HEK293T (cell line): Measurements from ENCODE around the gene PRPSAP2.

Experiments
- CTCF ChIA-PET: fragments of 350-600 bp; formaldehyde crosslinking; extraction: SDS; loops from one replicate; lab custom pipeline; 2021; ENCODE audit warnings: antibody characterized with exemption, inconsistent platforms; lab: Yijun Ruan, JAX
- POLR2A ChIA-PET: fragments of 350-600 bp; formaldehyde crosslinking; extraction: SDS; loops from one replicate; lab custom pipeline; 2020; ENCODE audit warnings: antibody characterized with exemption, inconsistent platforms; lab: Yijun Ruan, JAX
- DNase-seq: peaks from one replicate; pipeline ENCODE4 v3.0.0; 2012; ENCODE audit warnings: mixed read lengths; ENCODE audit errors: extremely low spot score
- ARNT ChIP-seq: fragments of 450-650 bp; IDR thresholded peaks from 2 replicates; pipeline ENCODE4 v1.6.1; 2017; ENCODE audit warnings: mild to moderate bottlenecking
- BHLHE40 ChIP-seq: fragments of 450-650 bp; IDR thresholded peaks from 2 replicates; pipeline ENCODE4 v1.6.1; 2016; ENCODE audit warnings: mild to moderate bottlenecking, moderate library complexity, borderline replicate concordance
- CTBP1 ChIP-seq: fragments of 450-650 bp; IDR thresholded peaks from 2 replicates; pipeline ENCODE4 v1.6.1; 2016; ENCODE audit warnings: borderline replicate concordance
- ELF4 ChIP-seq: fragments of 450-650 bp; IDR thresholded peaks from 2 replicates; pipeline ENCODE4 v1.6.1; 2017; ENCODE audit warnings: antibody characterized with exemption
- FOXA1 ChIP-seq: fragments of 450-650 bp; IDR thresholded peaks from 2 replicates; pipeline ENCODE4 v1.6.1; 2016; ENCODE audit warnings: mild to moderate bottlenecking
- FOXK2 ChIP-seq: fragments of 450-650 bp; IDR thresholded peaks from 2 replicates; pipeline ENCODE4 v1.6.1; 2016; ENCODE audit warnings: mild to moderate bottlenecking
- FOXM1 ChIP-seq: fragments of 450-650 bp; IDR thresholded peaks from 2 replicates; pipeline ENCODE4 v1.6.1; 2017; ENCODE audit warnings: mild to moderate bottlenecking, borderline replicate concordance
- HDGF ChIP-seq: fragments of 450-650 bp; IDR thresholded peaks from 2 replicates; pipeline ENCODE4 v1.6.1; 2017; ENCODE audit warnings: antibody characterized with exemption, borderline replicate concordance
- L3MBTL2 ChIP-seq: fragments of 450-650 bp; conservative IDR thresholded peaks from 2 replicates; pipeline ENCODE4 v1.6.1; 2016; ENCODE audit warnings: mild to moderate bottlenecking
- LEF1 ChIP-seq: fragments of 450-650 bp; IDR thresholded peaks from 2 replicates; pipeline ENCODE4 v1.6.1; 2017; ENCODE audit warnings: mild to moderate bottlenecking, borderline replicate concordance
- NFRKB ChIP-seq: fragments of 450-650 bp; IDR thresholded peaks from 2 replicates; pipeline ENCODE4 v1.6.1; 2016; ENCODE audit warnings: mild to moderate bottlenecking, moderate library complexity
- PKNOX1 ChIP-seq: fragments of 450-650 bp; IDR thresholded peaks from 2 replicates; pipeline ENCODE4 v1.6.1; 2016
- SP1 ChIP-seq: fragments of 450-650 bp; IDR thresholded peaks from 2 replicates; pipeline ENCODE4 v1.6.1; 2017
- SUZ12 ChIP-seq: fragments of 450-650 bp; IDR thresholded peaks from 2 replicates; pipeline ENCODE4 v1.6.1; 2016; ENCODE audit warnings: mild to moderate bottlenecking
- TARDBP ChIP-seq: fragments of 450-650 bp; IDR thresholded peaks from 2 replicates; pipeline ENCODE4 v1.6.1; 2016
- ZNF384 ChIP-seq: fragments of 450-650 bp; IDR thresholded peaks from 2 replicates; pipeline ENCODE4 v1.6.1; 2016

The PRPSAP2 gene

GRCh38 chr17:18888766-18889290, 30.9 kb downstream of the PRPSAP2 start:
- POLR2A ChIA-PET, result no interaction called here
- TF ChIP-seq SUZ12 (no peak), HDGF (no peak), TARDBP (no peak), NFRKB (no peak), ARNT (no peak), PKNOX1 (no peak), SP1 (no peak), ELF4 (no peak), ZNF384 (no peak), L3MBTL2 (no peak), BHLHE40 (no peak), CTBP1 (no peak), FOXK2 (no peak), FOXM1 (no peak), LEF1 (no peak), FOXA1 (no peak)
- no peak for DNase-seq
- CTCF ChIA-PET, result no interaction called here

- POLR2A ChIA-PET, result no interaction called here
- CTCF ChIA-PET, result no interaction called here
- DNase-seq, result no peak
- TF ChIP-seq ZNF384 (no peak), BHLHE40 (no peak), TARDBP (no peak), FOXM1 (no peak), ELF4 (no peak), ARNT (no peak), L3MBTL2 (no peak), SP1 (no peak), FOXA1 (no peak), NFRKB (no peak), LEF1 (no peak), SUZ12 (no peak), FOXK2 (no peak)
These were observed 31.7 kb downstream of the PRPSAP2 start for GRCh38 chr17:18889658-18890057.

- ChIA-PET POLR2A (no interaction called here), CTCF (no interaction called here)
- no peak for DNase-seq
- TF ChIP-seq NFRKB (no peak), CTBP1 (no peak)
These were observed 33.6 kb downstream of the PRPSAP2 start for GRCh38 chr17:18891541-18891940.

- ChIA-PET POLR2A (no interaction called here), CTCF (no interaction called here)
- no peak for DNase-seq
- TF ChIP-seq SP1 (no peak), CTBP1 (no peak), ZNF384 (no peak), ARNT (no peak), HDGF (no peak), ELF4 (no peak), PKNOX1 (no peak), TARDBP (no peak), L3MBTL2 (no peak), FOXK2 (no peak), FOXM1 (no peak), SUZ12 (no peak), LEF1 (no peak), BHLHE40 (no peak), FOXA1 (no peak)
These were observed 38.2 kb downstream of the PRPSAP2 start for GRCh38 chr17:18896146-18896545.

GRCh38 chr17:18896947-18897346, 39.0 kb downstream of the PRPSAP2 start:
- TF ChIP-seq FOXK2, result no peak
- TF ChIP-seq SP1, result no peak
- TF ChIP-seq ARNT, result no peak
- DNase-seq, result no peak
- ChIA-PET CTCF (no interaction called here), POLR2A (no interaction called here)

GRCh38 chr17:18904482-18904881, 46.6 kb downstream of the PRPSAP2 start:
- CTCF ChIA-PET, result no interaction called here
- POLR2A ChIA-PET, result no interaction called here
- TF ChIP-seq CTBP1, result no peak
- TF ChIP-seq ARNT, result no peak
- no peak for TF ChIP-seq L3MBTL2
- no peak for TF ChIP-seq TARDBP
- TF ChIP-seq FOXA1, result no peak
- TF ChIP-seq FOXM1, result no peak
- no peak for TF ChIP-seq BHLHE40
- no peak for TF ChIP-seq PKNOX1
- no peak for TF ChIP-seq ZNF384
- TF ChIP-seq LEF1, result no peak
- no peak for DNase-seq

GRCh38 chr17:18905226-18905625, 47.3 kb downstream of the PRPSAP2 start:
- ChIA-PET CTCF (no interaction called here), POLR2A (no interaction called here)
- no peak for DNase-seq
- TF ChIP-seq ZNF384 (no peak), HDGF (no peak), FOXK2 (no peak), PKNOX1 (no peak), SP1 (no peak), NFRKB (no peak), BHLHE40 (no peak), FOXM1 (no peak), L3MBTL2 (no peak), TARDBP (no peak)
